SKM-1 treated with dmso at 0.1 percent for 144 hours (cell line): Measurements from ENCODE around the gene PRPF6.

Source experiments
- DNase-seq: peaks from one replicate; lab custom pipeline; 2025; ENCODE audit not compliant: unreplicated experiment; lab: John Stamatoyannopoulos, UW

Gene PRPF6

DNA sequence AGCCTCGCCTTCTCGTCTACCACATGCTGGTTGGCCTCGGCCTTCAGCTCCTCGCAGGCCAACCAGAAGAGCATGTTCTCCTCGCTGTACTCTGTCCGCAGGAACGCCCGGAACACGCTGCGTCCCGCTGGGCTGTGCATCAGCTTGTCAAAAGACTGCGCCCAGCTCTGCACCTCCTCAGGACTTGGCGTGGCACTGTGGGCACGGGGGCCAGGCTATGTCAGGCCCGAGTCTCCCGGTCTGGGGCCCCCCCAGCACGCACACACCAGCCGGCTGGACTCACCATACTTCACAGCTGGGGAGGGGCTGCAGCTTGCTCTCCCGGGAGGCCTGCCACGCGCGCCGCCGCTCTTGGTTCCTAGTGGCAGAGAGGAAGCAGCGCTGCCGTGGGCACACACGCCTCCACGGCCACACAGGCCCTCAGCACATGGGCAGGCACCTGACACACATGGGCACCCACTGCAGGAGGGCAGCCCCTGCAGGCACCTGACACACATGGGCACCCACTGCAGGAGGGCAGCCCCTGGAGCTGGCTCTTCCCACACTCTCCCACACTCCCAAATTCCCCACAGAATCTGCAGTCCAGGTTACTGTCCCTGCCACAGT, 93.4 kb downstream of the PRPF6 start:
- DNase-seq = no peak

DNA sequence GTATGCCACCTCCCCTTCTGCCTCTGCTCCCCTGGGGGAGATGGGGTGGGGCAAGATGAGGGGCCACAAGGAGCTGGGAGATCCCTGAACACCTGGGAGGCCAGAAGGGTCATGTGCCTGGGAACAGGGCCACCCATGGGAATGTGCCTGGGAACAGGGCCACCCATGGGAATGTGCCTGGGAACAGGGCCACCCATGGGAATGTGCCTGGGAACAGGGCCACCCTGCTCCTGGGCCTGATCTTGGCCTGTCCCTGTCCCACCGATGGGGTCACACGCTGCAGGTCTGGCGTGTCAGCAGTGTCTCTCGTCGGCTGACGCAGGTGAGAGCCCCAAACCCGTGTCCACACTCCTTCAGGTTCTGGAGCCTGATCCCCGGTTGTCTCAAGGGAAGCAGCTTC, 94.0 kb downstream of the PRPF6 start:
- DNase-seq = no peak

DNA sequence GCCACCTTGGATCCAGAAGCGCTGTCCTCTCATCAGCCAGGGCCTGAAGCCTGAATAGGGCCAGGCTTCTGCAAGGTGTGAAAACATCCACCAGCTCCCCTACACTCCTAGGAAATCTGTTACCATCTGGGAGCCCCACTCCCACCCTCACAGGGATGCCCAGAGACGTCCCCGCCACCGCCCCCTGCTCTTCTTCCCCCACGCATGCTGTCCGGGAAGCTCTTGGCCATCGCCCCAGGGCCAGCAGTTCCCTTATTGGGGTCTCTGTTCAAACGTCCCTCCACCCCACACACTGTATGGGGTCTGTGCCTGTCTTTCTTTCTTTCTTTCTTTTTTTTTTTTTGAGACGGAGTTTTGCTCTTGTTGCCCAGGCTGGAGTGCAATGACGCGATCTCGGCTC, 94.6 kb downstream of the PRPF6 start:
- no peak for DNase-seq

DNA sequence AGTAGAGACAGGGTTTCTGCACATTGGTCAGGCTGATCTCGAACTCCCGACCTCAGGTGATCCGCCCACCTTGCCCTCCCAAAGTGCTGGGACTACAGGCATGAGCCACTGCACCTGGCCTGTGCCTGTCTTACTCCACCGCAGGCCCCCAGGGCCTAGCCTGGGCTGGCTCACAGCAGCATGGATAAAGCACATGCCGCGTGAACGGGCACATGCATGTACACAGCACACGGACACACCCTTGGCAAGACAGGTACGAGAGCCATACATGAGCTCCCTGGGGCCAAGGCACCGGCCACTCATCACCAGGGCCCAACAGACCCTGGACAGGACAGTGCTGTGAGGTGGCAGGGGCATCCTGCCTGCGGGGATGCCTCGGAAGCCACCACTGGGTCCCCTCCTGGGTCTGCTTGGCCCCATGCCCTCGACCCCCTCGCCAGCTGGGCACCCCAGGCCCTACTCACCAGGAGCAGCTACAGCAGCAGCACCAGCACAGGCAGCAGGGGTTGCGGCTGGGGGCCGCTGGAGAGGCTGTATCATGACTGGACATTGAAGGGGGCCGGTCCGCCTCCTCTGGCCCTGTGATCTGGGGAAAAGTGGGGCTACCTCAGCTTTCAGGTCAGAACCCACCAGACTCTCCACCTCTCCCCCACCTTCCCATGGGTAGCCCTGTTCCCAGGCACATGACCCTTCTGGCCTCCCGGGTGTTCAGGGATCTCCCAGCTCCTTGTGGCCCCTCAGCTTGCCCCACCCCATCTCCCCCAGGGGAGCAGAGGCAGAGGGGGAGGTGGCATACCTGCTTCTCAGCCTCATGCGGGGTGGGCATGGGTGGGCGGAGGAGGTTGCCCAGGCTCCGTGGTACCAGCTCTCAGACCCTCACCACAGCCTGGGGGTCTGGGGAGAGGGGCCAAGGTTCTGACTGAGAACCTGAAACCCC, 95.4 kb downstream of the PRPF6 start:
- no peak for DNase-seq

DNA sequence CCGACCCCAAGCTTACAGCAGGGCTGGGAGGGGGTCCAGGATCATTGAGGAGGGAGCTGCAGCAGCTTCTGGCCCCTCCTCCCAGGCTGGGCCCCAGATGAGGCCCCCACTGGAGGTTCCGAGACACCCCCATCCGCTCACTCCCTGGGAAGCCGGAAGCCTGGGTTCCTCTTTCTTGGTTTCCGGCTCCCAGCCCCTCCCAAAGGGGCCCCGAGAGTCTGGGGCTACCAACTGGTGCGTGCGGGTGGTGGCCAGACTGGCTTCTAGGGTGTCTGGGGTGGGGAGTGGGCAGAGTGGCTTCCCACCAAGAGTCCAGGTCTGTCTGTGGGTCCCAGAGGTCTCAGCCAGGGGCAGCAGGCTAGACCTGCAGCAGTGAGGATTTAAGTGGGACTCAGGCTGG, 96.2 kb downstream of the PRPF6 start:
- peak; percentile 74 for DNase-seq

DNA sequence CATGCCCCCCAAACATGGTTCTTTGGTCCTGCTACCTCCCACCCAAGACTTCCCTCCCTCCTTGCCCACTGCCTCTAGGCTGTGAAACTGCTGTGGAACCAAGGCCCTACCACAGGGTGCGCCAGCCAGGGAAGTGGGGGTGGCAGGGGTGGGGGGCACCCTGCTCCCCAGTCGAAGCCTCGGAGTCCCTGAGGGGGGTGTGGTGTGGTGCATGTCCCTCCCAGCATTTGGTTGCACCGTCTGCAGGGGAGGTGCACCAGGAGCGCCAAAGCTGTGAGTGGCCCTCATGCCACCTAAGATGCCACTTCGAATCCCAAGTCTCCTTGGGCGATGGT, 96.6 kb downstream of the PRPF6 start:
- no peak for DNase-seq

DNA sequence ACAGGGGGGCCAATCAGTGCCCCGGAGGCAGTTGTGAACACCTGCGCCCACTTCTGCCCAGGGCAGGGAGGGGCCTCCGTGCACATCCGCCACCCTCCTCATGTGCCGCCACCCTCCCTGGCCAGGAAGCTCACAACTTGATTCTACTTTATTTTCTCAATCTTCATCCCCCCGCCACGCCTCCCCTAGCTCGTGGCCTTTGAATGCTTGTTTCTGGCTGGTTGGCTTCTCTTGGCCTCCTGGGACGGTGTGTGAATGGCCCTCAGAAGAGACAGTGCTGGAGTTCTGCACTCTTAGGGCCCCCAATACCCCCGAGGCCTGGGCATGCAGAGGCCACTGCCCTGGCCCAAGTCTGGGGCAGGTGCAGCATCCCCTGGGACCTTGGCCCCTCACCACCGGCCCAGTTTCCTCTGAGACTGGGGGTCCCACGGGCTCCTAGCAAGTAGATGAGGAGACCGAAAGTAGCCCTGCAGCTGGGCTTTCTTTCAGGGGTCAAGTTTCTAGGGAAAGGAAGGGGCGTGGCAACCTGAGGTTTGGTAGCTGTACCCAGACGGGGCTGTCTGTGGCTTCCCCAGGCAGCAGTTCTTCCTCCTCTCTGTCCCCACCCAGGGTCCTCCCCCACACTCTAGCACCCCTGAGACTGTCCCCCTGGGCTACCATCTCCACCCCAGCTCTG, 97.1 kb downstream of the PRPF6 start:
- peak; percentile 79 for DNase-seq

DNA sequence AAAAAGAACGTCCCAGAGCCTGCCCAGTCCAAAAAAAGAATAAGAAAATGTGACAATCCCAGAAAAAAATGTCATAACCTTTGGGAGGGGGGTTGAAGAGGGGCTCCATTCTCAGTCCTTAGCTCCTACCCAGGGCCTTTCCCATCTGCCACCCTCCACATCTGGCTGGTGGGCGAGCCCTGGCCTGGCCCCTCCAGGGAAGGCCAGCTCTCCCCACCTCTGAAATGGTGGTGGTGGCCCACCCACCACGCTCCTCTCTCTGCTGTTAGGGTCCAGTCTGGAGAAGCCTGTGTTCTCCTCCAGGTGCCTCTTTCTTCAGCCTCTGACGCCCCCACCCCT, 98.0 kb downstream of the PRPF6 start:
- no peak for DNase-seq

DNA sequence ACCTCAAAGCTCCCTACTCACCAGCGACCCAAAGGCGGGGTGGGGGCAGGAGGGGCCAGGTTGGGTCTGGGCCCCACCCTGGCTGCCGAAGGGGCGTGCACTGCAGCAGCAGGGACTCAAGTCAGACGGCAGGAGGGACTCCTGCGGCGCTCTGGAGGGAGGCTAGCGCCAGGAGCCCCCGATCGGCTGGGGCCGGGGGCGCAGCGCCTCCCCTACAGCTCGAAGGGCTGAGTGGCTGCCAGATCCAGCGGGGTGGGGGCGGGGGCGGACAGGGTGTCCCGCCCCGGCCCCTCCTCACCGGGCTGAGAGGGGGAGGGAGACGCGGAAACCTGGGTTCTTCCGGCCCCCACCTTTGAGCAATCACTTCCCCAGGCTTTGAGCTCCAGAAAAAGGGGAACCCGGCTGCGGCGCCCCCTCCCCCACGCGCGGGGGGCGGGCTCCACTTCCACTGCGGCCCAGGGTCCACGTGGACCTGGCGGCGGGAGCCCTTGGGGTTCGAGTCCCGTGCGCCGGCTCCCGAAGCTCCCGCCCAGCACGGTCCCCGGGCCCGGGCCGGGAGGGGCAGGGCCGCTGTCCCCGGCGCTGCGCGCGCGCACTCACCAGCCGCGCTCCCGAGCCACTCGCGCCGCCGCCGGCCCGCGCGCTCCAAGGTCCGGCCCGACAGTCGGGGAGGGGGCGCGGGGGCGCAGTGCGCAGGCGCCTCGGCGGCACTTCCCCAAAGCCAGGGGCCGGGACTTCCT, 98.5 kb downstream of the PRPF6 start, which contains the start of gene RGS19:
Gene RGS19, minus strand, starts transcription at position 246 of the 740 bp plus-strand sequence. CDS start 2,632 bp downstream, outside the sequence.
- peak; percentile 92 for DNase-seq

DNA sequence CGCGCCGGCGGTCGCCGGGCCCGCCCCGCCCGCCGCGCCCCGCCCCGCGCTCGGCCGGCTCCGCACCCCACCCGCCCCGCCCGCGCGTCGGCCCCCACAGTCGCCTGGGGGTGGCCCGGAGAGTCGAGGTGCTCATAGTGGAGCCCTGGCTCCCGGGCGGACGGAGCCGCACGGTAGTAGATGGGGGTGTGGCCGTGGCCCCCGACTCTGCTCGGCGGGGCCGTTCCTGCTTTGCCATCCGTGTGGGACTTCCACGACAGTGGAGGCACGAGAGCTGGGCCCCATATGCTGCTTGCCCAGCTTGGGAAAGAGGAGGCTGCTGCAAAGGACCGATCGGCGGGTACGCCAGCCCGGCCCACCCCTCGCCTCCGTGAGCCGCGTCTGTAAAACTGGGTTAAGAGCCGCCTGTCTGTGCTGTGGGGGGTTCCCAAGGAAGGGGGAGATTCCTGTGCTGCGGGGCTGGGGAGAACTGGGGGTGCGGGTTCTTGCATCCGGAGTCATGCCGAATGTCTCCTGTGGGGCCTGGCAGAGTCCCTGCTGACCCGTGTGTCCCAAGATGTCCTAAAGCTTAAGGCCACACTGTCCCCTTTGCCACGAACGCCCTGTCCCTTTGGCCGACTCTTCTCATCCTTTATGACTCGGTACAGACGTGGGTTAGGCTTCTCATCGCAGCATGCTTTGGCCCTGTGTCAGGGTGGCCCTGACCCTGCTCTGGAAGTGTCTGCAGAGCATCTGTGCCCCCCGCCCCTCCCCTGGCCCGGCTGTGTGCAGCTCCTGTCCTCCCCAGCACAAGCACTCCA, 99.3 kb downstream of the PRPF6 start, which contains the start of gene OPRL1:
Gene OPRL1, plus strand, starts transcription at position 70 of the 800 bp plus-strand sequence. CDS start 12,639 bp downstream, outside the sequence.
- no peak for DNase-seq

DNA sequence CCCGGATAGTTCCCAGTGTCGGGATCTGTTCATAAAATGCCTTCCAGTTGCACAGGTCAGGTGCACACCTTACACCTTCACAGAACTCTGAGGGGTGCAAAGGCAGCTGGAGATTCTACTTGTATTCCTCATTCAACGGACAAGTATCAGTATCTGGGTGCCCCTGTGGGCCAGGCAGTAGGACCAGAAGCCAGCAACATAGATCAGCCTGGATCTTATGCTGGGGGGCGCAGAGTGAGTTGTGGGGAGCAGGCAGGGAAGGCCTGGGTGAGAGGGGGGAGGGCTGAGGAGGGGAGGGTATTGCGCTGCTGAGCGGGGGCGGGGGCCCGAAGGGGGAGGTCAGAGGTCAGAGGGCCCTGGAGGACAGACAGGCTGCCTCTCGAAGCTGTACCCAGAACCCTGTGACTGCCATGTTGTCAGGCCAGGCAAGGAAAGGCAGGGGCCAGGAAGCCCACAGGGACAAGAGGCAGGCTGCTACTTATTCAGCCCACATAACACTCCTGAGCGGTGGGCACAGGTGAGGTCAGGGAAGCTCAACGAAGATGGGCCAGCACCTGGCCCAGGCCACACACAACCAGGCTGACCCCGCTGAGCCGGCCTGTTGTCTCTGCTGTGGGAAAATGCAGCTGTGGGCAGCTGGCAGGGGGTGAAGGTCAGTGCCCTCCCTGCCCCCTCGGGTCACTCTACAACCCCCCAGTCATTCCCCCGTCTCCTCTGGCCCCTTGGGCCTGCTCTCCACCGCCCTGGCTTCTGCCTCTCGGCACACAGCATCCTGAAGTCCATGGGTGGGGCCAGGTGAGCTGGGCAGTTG, 100.1 kb downstream of the PRPF6 start:
- no peak for DNase-seq

DNA sequence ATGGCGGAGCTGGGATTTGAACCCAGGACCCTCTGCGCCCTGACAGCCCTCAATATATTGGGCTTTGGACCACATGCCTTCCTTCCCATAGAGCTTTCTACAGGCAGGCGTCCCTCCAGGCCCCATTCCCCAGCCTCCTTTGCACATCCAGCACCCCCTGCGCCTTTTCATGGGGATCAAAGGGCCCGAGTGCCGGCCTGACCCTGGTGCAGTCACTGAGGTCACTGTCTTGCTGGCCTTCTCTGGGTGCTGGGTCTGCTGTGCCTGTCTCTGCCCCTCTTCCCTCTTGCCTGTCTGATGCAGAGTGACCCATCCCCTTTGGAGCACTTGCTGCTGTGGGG, 100.7 kb downstream of the PRPF6 start:
- DNase-seq = no peak

DNA sequence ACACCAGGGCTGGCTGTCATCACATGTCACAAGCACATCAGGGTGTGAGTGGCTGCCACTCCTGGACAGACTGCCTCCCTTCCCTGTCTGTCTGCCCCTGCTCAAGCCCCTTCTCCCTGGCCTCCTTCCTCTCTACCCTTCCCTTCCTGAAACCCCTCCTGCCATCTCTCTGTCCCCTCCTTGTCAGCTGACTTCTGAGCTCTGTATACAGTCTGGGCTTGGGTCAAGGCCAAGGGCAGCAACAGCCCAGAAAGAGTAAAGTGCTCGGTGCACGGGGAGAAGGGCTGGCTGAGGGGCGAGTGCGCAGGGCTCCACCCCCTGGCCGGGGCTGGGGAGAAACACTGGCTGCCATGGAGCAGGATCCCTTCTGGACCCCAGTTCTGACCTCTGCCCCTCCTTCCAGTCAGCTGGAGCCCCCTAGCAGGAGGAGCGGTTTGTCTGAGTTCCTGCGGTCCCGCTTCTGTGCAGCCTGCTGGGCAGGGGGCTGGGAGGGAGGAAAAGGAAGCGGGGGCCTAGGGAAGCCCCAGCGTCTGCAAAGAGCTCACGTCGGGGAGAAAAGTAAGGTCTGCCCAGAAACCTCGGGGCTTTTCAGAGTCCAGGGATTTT, 101.3 kb downstream of the PRPF6 start:
- no peak for DNase-seq
